GM19463 (cell line): Measurements from ENCODE around the gene MAP4K4.

Experiments
- ATAC-seq: cut with Tn5 transposase; IDR thresholded peaks from one replicate; pipeline ENCODE4 v1.9.1; 2021; ENCODE audit warnings: mild to moderate bottlenecking, moderate library complexity; ENCODE audit not compliant: unreplicated experiment

The MAP4K4 gene

GRCh38 chr2:101788565-101788964 lies 91.1 kb downstream of the MAP4K4 start:
- no peak for ATAC-seq

DNA sequence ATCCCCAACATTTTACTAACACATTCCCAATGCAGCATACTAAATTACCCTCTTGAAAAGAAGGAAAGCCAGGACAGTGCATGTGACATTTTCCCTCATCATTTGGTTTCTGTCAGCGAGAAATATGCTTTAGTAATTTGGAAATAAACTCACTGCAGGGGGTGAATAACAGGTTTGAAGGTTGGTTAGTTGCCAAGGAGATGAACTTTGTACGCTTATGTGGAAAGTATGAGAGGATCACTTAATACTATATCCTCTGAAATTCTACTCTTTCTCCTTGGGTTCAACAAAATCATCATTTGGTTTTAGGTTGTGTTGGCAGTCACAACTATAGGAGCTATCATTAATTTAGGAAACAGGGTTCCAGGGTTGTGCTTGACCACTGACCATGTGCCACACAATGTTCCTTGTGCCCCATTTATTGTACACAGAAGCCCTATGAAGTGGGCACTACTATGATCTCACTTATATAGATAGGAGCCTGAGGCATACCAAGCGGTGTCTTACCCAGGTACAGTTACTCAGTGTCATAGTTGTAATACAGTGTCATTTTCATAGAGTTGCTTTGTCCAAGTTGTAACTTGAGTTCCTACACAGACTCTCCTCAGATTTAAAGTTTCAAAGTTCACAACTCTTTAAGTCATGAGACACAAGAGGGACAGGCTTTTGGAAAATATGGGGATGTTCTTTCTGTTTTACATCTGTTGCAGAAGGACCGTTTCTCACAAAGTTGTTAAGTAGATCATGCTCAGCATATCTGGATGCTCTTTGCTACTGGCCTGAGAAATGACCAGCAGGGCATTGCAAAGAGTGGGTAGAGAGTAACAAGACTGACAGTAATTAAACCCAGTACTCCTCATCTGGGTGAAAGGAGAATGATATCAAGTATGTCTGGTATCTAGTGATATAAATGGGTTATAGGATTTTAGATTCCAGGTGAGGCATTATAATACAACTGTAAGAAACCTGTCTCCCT lies 91.8 kb downstream of the MAP4K4 start:
- no peak for ATAC-seq

- no peak for ATAC-seq
Observed at GRCh38 chr2:101790416-101790815, 92.9 kb downstream of the MAP4K4 start.

GRCh38 chr2:101790857-101791256 lies 93.3 kb downstream of the MAP4K4 start:
- ATAC-seq: no peak

- ATAC-seq: no peak
Observed at GRCh38 chr2:101792208-101792607, 94.7 kb downstream of the MAP4K4 start.

GRCh38 chr2:101793277-101793969 lies 95.9 kb downstream of the MAP4K4 start:
- no peak for ATAC-seq

GRCh38 chr2:101794141-101794540 lies 96.6 kb downstream of the MAP4K4 start:
- no peak for ATAC-seq

DNA sequence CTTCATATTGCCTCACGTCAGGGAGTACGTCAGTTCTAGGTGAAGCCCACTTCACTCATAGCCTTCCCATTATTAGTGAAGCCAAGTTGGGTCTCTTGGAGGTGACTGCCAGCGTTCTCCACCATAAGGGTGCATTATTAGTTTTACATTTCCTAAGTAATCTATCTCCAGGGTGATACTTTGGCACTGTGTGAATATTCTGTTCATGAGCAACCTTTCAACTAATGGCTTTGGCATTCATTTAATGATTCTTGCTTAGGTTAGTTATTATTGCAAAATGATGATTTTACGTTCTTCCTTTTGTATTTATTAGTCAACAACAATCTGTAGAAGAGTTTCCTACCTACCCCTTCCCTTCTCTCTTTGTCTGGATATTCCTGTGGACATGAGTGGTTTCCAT lies 97.5 kb downstream of the MAP4K4 start:
- no peak for ATAC-seq

DNA sequence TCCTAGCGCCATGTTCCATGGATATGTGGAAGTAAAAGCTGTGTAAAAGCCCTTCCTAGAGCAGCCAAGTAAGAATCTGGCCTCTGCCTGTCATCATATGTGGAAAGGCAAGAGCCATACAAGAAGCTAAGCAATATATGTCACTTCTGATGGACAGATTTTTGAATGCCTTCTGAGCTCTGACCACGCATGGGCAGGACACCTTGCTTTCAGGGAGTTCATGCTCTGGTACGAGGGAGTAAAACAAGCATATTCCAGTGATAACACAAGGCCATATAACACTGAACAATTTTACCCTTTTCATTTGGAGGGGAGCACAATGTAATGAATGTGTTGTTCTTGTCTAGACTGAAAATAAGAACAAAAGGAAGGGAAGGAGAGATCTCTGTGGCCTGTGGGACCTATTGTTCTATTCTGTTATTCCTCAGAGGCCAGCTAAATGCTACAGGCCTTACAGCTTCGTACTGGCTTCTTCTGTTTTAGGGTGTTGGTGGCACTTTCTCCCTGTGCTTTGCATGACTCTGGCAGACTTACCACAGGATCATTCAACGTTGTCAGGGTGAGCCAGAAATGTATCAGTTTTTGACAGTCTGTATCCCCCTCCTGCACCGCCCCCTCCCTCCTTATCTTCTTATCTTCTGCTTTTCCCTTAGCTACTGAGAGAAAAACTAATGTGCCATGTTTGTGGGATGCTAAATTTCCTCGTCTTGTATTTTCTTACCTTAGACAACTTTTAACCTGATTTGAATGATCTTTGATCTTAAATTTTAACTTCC lies 99.5 kb downstream of the MAP4K4 start:
- no peak for ATAC-seq

- ATAC-seq: no peak
Observed at GRCh38 chr2:101801496-101801895, 104.0 kb downstream of the MAP4K4 start.

- no peak for ATAC-seq
Observed at GRCh38 chr2:101802329-101802728, 104.8 kb downstream of the MAP4K4 start.

DNA sequence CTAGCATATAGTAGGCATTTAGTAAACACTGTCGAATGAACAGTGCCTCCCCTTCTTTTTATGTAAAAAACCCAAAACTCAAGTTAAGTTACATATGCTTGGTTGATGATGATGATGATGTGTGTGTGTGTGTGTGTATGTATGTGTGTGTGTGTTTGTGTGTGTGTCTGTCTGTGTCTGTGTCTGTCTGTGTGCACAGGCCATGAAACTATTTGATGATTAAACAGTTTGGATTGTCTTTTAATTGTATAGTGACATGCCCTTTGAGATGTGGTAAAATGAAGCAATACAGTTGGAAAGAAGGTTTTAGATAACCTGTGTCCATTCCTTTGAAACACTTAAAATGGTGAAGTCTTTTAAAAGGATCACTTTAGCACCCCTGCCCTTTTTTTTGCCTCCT lies 105.6 kb downstream of the MAP4K4 start:
- no peak for ATAC-seq

GRCh38 chr2:101803945-101804696 lies 106.6 kb downstream of the MAP4K4 start:
- ATAC-seq: no peak

DNA sequence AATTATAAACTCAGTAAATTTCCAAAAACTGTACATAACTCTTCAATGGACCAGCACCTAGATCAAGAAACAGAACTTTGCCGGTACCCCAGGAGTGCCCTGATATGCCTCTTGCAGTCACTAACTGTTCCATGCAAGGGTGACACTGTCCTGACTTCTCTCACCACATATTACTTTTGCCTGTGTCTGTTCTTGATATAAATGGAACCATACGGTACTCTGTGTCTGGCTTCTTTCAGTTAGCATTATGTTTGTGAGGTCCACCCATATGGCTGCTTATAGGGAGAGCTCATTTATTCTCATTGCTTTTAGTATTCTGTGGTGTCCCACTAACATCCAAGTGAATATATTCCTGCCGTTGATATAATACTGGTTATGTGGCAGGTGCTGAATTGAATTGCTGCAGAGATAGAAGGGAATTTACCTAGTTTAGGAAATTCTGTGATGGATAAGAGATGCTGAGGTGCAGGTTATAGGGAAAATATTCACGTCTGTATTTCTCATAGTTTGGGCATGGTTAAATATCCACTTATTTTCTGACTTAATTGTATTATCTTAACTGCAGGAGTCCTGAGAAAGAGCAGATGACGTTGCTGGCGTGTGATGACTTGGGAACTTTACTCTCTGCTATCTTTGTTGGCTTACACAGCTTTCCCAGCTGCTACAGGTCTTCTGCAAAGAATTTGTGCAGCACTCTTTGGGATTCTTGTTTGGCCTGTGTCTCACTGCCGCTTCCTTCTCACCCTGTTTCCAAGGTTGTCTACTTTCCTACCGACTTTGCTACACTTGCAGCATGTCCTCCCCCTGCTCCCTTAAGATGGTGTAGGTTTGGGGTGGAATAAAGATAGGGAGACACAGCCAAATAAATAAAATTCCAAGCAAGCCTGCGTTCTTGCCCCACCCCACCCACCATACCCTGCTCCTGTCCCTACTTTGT lies 107.9 kb downstream of the MAP4K4 start:
- no peak for ATAC-seq

GRCh38 chr2:101806123-101806522 lies 108.6 kb downstream of the MAP4K4 start:
- ATAC-seq: no peak

- ATAC-seq: no peak
Observed at GRCh38 chr2:101806701-101807100, 109.2 kb downstream of the MAP4K4 start.

DNA sequence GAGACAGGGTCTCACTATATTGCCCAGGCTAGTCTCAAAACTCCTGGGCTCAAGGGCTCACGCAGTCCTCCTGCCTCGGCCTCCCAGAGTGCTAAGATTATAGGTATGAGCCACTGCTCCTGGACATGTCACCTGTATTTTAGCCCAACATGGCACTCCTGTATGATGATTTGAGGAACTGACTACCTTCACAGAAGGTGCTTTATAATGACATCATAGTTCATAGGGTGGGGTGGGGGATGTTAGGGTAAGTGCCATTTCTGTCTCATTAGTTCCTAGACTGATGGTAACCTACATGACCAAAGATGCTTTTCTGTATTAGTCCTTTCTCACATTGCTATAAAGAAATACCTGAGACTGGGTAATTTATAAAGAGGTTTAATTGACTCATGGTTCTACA lies 109.7 kb downstream of the MAP4K4 start:
- no peak for ATAC-seq

- ATAC-seq: no peak
Observed at GRCh38 chr2:101808006-101808562, 110.6 kb downstream of the MAP4K4 start.

DNA sequence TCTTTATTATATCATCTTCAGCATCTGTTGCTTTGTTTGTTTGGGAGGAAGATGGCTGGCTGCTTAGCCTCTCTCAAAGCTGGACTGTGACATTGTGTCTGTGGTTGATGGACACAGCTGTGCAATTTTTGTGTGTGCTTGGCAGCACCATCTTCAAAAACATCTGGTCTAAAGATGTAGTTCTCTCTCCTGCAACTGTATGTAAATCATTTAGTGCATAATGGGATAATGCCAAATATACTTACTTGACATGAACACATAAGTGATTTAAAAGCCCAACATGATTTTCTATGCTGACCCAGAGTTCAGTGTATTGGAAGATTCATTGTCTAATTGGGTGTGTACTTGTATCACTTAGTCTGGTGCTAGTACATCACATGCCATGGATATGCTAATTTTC lies 112.2 kb downstream of the MAP4K4 start:
- no peak for ATAC-seq
